Stimulated activated CD8-positive, alpha-beta memory T cell treated with anti-CD3 and anti-CD28 coated beads, Interleukin-12 subunit alpha, Interleukin-12 subunit beta, amount 100 ng/mL, for 24 hours (primary cell): Measurements from ENCODE around the gene ZIC5.

ENCODE experiments used
- DNase-seq: peaks from one replicate; pipeline ENCODE4 v3.0.0-alpha.2; 2020; ENCODE audit errors: extremely low read depth

Gene ZIC5

DNA sequence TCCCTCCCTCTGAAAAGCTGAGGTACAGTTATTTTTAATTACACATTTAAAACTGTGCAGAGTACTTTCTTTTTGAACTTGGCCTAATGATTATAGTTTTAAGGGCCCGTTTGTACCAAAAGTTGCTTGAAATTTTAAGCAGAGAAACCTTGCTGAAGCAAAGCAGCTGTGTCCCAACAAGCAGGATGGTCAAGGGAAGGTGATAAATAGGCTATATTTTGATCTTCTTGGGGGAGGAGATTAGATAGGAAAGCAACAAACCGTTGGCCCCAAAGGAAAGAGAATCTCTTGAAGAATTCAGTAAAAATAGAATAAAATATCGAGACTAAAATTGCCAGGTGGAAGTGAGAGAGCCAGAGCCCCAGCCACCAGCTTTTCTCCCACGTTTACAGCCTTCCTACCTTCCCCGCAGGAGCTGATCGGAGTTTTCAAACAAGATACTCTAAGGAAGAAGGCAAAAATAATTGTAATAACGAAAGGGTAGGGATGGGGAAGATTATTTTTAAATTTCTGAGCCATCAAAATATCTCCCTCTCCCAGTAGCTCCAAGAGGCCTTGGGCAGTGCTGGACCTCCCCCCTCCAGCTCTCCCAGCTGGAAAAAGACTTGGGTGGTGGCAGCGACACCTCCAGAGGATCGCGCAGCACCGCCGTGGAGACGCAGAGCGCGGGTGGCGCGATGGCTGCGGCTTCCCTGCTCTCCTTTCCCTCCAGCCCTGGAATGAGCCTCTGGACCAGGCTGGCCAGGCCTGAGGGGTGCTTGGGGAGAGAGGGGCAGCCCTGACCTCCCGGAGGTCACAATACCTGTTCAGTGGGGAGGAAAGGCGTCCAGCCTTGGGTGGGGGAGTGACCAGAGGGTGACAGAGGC is 15.8 kb upstream of the ZIC5 start:
- DNase-seq: no peak

DNA sequence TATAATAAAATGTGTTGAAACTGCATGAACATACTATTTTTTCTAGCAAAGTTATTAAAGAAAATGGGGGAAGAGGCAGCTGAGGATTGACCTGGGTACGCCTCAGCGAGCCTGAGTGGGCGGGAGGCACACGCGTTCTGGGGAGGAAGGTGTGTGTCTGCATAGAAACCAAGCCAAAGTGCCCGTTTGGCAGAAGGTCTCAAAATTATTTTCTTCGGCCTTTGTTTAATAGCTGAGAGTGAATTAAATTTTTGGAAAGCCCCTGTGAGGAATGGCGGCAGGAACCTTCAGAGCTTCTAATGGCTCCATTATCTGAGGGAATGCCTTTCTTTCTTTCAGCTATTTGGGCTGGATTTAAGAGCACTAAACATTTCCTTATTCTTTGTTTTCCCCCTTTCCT is 15.2 kb upstream of the ZIC5 start:
- DNase-seq: no peak

- DNase-seq: no peak
These were observed 14.4 kb upstream of the ZIC5 start for GRCh38 chr13:99985886-99986527.

GRCh38 chr13:99985241-99985874 is 13.8 kb upstream of the ZIC5 start:
- no peak for DNase-seq

DNA sequence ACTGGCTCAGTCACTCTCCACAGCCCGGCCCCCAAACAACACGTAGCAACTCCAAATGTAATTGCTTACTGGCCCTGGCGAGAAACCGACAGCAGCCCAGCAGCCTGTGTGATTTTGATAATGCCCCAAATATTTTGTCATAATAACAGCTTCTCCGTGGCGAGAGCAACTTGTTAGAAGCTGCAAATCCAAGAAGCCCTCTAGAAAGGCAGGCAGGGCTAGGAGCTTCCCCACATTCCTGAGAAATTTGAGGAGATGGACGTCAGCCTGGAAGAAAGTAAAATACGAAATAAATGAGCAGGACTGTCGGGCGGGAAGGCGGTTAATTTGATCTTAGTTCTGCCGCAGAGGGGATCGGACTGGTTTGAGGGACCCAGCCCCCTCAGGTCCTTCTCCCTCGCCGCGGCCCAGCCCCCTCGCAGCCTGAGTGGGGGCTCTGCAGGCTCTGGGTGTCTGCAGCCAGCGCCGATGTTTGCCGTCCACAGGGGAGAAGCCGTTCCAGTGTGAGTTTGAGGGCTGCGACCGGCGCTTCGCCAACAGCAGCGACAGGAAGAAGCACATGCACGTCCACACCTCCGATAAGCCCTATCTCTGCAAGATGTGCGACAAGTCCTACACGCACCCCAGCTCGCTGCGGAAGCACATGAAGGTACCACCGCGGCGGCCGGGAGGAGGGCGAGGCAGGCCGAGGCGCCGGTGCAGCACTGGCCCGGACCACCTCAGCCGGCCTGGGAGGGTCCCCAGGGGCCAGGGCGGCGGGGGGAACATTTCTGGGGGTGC is 13.1 kb upstream of the ZIC5 start:
- DNase-seq: no peak

DNA sequence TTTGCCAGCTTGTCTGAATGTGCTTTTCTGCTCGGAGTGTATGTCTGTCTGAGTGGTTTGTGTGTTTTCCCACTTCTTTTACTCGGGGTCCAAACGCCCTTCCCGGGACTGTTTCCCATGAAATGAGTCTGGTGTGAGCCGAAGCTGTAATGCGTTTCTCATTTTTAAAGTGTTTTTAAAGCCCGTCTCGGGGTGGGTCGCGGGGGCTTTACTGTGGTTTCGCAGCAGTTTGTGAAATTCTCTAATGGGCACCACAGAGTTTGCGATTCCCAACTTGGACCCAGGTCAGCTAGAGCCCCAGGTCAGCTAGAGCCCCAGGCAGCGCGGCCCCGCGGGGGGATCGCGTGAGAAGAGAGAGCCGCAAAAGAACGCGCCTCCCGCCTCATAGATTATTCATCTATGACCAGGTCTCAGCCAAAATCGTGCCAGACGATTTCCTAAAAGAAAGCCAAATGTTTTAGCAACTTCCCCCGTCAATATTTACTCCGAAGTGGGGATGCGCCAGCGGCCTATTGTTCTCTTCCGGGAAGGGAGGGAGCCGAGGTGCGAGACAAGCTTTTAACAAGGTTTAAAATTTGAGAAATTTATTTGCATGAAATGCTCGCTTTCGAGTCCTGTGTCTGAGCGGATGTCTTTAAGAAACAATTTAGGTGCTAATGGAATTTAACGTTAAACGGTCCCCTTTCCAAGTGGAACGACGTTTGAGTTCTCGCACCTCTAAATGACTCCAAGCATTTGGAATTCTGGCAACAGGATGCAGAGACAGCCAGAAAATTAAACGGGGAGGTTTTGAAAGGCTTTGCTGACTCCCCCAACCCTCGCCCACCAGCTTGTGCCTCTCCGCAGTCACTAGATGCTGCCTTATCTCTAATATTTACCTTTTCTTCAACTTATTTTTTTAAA is 12.2 kb upstream of the ZIC5 start:
- DNase-seq: no peak

- no peak for DNase-seq
These were observed 11.3 kb upstream of the ZIC5 start for GRCh38 chr13:99982731-99983498.

DNA sequence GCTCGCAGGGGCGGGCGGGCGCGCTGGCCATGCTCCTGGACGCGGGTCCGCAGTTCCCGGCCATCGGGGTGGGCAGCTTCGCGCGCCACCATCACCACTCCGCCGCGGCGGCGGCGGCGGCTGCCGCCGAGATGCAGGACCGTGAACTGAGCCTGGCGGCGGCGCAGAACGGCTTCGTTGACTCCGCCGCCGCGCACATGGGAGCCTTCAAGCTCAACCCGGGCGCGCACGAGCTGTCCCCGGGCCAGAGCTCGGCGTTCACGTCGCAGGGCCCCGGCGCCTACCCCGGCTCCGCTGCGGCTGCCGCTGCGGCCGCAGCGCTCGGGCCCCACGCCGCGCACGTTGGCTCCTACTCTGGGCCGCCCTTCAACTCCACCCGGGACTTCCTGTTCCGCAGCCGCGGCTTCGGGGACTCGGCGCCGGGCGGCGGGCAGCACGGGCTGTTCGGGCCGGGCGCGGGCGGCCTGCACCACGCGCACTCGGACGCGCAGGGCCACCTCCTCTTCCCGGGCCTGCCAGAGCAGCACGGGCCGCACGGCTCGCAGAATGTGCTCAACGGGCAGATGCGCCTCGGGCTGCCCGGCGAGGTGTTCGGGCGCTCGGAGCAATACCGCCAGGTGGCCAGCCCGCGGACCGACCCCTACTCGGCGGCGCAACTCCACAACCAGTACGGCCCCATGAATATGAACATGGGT is 10.6 kb upstream of the ZIC5 start:
- DNase-seq: no peak

DNA sequence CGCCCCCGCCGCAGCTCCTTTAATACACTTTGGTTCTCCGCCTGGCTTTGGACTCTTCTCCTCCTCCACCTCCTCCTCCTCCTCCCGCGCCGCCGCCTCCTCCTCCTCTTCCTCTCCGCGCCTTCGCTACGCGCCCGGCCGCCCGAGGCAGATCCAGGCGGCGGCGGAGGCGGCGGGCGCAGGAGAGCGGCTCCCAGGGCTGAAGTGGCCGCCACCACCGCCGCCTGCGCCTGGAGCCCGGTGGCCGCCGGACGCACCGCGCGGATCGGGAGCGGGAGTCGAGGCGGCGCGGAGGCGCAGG is 10.1 kb upstream of the ZIC5 start, which contains the start of gene ZIC2:
Gene ZIC2 (plus strand): TSS at position 50 of the 301 bp plus-strand sequence. CDS start 281 bp downstream, outside the sequence.
- no peak for DNase-seq

- DNase-seq: no peak
These were observed 9.5 kb upstream of the ZIC5 start for GRCh38 chr13:99980824-99981734.

GRCh38 chr13:99980201-99980823 is 8.7 kb upstream of the ZIC5 start:
- no peak for DNase-seq

DNA sequence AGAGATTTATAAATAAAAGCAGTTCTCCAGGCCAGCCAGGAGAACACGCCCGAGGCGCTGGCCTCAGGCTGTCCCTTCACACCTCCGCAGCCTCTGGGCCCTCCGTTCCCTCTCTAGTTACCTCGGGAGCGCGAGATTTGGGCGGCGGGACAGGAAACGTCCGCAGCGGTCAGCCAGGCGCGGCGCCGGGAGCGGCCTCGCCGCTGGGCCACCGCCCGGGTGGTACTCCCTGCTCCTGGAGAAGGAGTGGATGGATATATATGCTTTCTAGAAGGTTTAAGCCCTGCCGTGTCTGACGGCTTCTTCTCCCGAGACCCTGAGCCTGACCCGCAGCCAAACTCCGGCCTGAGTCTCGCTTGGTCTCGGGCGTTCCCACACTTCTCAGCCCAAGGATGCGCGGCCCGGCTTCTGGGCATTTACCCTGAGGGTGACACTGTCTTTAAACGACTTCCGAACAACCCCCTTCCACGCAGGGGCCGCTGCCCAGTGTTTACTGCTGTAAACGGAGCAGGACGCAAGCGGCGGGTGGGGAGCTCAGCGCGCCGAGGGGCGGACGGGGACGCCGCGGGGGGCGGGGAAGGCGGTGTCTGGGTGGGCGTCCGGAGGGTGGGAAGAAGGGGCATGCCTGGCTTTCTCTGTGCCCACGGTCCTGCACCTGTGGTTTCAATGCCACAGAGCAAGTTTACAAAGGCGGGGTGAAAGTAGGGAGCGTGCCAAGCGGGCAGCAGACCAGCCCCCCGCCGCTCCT is 8.1 kb upstream of the ZIC5 start:
- no peak for DNase-seq

DNA sequence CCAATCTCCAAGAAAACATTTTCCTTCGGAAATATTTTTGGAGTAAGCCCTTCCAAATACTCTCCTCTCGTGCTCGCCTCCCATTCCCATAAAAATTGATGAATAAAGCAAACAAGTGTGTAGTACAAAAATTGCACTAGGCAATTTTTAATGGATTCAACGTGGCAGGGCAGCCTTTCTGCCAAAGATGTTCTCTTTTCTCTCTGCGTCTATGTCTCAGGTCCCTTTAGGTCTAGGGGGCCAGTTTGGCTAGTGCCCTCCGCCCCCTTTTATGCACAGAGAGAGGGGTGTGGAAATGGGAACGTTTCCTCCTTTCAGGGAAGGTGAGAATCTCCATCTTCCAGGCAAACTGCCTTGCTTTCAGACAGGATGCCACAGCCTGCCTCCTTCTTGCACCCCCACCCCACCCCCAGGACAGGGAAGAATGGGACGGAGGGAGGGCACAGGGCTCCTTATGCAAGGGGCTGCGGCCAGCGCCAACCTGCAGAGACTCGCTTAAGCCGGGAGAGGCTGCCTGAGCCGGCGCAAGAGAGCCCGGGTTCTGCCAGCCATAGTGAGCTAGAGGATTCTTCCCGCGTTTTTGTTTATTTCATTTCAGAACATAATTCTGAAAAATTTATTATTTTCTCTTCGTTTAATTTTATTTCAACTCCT is 7.4 kb upstream of the ZIC5 start:
- no peak for DNase-seq

- no peak for DNase-seq
These were observed 6.6 kb upstream of the ZIC5 start for GRCh38 chr13:99977912-99978798.

DNA sequence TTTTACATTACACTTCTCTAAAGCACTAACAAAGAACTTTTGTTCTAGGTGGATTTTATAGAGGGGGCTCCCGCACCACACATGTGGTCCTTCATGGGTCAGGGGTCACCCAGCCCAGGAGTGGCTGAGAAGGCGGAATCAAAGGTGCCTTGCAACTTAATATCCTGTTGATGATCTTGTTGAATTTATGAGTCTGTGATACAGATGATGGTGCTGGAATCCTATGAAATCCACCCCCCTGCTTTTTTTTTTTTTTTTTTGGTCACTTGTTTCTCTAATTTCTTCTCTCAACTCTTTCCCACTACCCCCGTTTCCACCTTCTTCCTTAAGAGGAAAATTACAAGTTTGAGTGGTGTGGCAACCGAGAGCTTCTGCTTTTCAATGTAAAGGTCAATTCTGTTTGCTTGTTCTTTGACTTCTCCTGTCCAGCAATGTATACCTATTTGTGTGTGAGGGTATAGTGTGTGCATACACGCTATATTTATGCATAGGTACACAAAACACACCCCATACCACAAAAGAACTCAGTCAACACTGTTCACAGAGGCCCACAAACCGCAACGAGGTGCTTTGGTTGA is 5.9 kb upstream of the ZIC5 start:
- no peak for DNase-seq

DNA sequence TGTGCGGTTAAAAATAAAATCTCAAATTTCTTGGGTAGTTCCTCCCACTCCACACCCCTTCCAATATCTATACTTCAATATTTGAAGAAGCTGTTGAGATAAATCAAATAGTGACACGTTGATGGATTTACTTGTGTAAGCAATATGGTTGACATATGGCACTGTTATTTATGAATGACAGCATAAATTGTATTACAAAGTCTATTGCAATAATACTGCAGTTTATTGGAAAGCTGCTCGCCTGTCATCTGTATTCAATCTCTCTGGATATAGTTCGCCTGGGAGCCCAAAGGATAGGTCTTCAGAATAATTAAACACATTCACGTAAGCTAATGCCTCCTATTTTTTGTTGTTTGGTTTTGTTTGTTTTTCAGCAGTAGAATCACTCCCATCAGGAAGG is 5.0 kb upstream of the ZIC5 start:
- no peak for DNase-seq
